WI38 (cell line): Measurements from ENCODE around the gene LAMA5.

Source experiments
- H3K4me3 ChIP-seq: 2 replicates; pipeline ENCODE4 v1.5.1; 2011; ENCODE audit warnings: low read depth, mild to moderate bottlenecking, control low read depth, low read length
- CTCF ChIP-seq: IDR thresholded peaks from 2 replicates; pipeline ENCODE4 v1.5.1; 2012; ENCODE audit warnings: low read depth, mild to moderate bottlenecking, control low read depth, low read length

LAMA5 gene

GRCh38 chr20:62276439-62276838 is 90.7 kb downstream of the LAMA5 start:
- H3K4me3 ChIP-seq, result no peak overlapping the region
- no peak for TF ChIP-seq CTCF

GRCh38 chr20:62275219-62275618 is 91.9 kb downstream of the LAMA5 start:
- no peak overlapping the region for H3K4me3 ChIP-seq
- TF ChIP-seq CTCF, result no peak

- TF ChIP-seq CTCF, result no peak
- H3K4me3 ChIP-seq, result no peak overlapping the region
Measured at GRCh38 chr20:62274332-62274950, 92.7 kb downstream of the LAMA5 start.

- H3K4me3 ChIP-seq, result no peak overlapping the region
- TF ChIP-seq CTCF, result no peak
Measured at GRCh38 chr20:62273416-62273815, 93.7 kb downstream of the LAMA5 start.

- no peak overlapping the region for H3K4me3 ChIP-seq
- TF ChIP-seq CTCF, result no peak
Measured at GRCh38 chr20:62272200-62272599, 94.9 kb downstream of the LAMA5 start.

- H3K4me3 ChIP-seq, result no peak overlapping the region
- no peak for TF ChIP-seq CTCF
Measured at GRCh38 chr20:62269871-62270270, 97.2 kb downstream of the LAMA5 start.

GRCh38 chr20:62269378-62269777 is 97.7 kb downstream of the LAMA5 start:
- H3K4me3 ChIP-seq, result no peak overlapping the region
- no peak for TF ChIP-seq CTCF
